ENCODE data around the gene LST1. TPM values are rescaled to one million over a fixed set of nuclear protein-coding genes. Genes with fewer than 3 reads are reported as not detected.

Gene LST1
- 7.4 and 9.5 TPM in 2 replicates for total RNA-seq
- 49.0 TPM for total RNA-seq (2013)
- polyA plus RNA-seq = 29.4 and 30.5 TPM in 2 replicates
- 23.5 and 24.6 TPM in 2 replicates for polyA minus RNA-seq

GRCh38 chr6:31586008-31586407 is at the start of gene LST1:
Gene LST1 (plus strand): TSS chr6:31586277. CDS start chr6:31587300, 1,023 bp downstream.
- Histone ChIP-seq H3K4me2 (replicated peaks; ENCODE audit: low read depth, low read length, poor library complexity, severe bottlenecking) (peak within 1 kb of the TSS; percentile 72), H4K20me1 (ENCODE audit: control insufficient read depth, insufficient read depth, low read length, poor library complexity, severe bottlenecking) (peaks cover 8% of the 10 kb centered on the region), H3K4me1 (ENCODE audit: control insufficient read depth in 2 of 2, insufficient read depth in 2 of 2, low read length in 2 of 2) (peaks cover 78 to 84% of the 10 kb centered on the region in 2 donors), H3K9ac (ENCODE audit: low read length) (peak within 1 kb of the TSS; percentile 59), H3K36me3 (replicated peaks in 1 of 2; ENCODE audit: control extremely low read depth in 1 of 2, control insufficient read depth in 1 of 2, extremely low read depth in 1 of 2, insufficient read depth in 2 of 2, low read length in 1 of 2) (peaks cover 0 to 9% of the 10 kb centered on the region in 2 experiments), H3K9me3 (ENCODE audit: control extremely low read depth in 1 of 3, control insufficient read depth in 2 of 3, insufficient read depth in 1 of 3, low read length in 2 of 3) (no peaks in the 10 kb centered on the region), H3K79me2 (ENCODE audit: control insufficient read depth, insufficient read depth, low read length) (peaks cover 71% of the 10 kb centered on the region), H2AFZ (ENCODE audit: insufficient read depth, low read depth, low read length, poor library complexity, severe bottlenecking) (peak within 1 kb of the TSS; percentile 14), H3K4me3 (ENCODE audit: control extremely low read depth in 1 of 5, extremely low read depth in 1 of 5, insufficient read depth in 1 of 5, low read depth in 2 of 5, low read length in 4 of 5) (peak within 1 kb of the TSS; percentile 3 to 86 (median 40)), H3K27me3 (replicated peaks in 1 of 4; ENCODE audit: control extremely low read depth in 1 of 4, control insufficient read depth in 3 of 4, insufficient read depth in 4 of 4, low read length in 3 of 4) (no peaks in the 10 kb centered on the region), H3K27ac (ENCODE audit: low read length in 2 of 2) (peak within 1 kb of the TSS; percentile 87 to 95)
- no peak for TF ChIP-seq EZH2 (IDR thresholded peaks at IDR 0.05; ENCODE audit: borderline replicate concordance, insufficient read depth, low read depth, low read length, poor library complexity, severe bottlenecking)
- TF ChIP-seq, protein P1, sequence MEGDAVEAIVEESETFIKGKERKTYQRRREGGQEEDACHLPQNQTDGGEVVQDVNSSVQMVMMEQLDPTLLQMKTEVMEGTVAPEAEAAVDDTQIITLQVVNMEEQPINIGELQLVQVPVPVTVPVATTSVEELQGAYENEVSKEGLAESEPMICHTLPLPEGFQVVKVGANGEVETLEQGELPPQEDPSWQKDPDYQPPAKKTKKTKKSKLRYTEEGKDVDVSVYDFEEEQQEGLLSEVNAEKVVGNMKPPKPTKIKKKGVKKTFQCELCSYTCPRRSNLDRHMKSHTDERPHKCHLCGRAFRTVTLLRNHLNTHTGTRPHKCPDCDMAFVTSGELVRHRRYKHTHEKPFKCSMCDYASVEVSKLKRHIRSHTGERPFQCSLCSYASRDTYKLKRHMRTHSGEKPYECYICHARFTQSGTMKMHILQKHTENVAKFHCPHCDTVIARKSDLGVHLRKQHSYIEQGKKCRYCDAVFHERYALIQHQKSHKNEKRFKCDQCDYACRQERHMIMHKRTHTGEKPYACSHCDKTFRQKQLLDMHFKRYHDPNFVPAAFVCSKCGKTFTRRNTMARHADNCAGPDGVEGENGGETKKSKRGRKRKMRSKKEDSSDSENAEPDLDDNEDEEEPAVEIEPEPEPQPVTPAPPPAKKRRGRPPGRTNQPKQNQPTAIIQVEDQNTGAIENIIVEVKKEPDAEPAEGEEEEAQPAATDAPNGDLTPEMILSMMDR (IDR thresholded peaks at IDR 0.05) = no peak
- Mint-ChIP-seq H3K27ac (peak within 1 kb of the TSS; percentile 97), H3K4me3 (peak within 1 kb of the TSS; percentile 82), H3K4me1 (peaks cover 81% of the 10 kb centered on the region), H3K27me3 (no peaks in the 10 kb centered on the region), H3K9me3 (ENCODE audit: insufficient read depth) (no peaks in the 10 kb centered on the region)
- DNase-seq = peak; percentile 42
- ChIA-PET CTCF (interaction anchor here (1.3 to 35.3 kb wide), 4 partner anchors 4 to 44 kb away, joined by 3 to 2241 read pairs (median 1108); partner anchors contain the start of genes ATP6V1G2, DDX39B, LST1 and LTA), POLR2A (interaction anchor here (0.6 to 42.6 kb wide), 4 partner anchors 1 to 1038 kb away, joined by 3 to 1450 read pairs (median 728); partner anchors contain the start of genes ATP6V1G2, LST1, LTA and LTB)
- no CpG with 5 or more reads among the region's 1 CpG for WGBS (ENCODE audit: insufficient coverage)
- intact Hi-C loops (cut with micrococcal nuclease) = no loop called here
- ATAC-seq (ENCODE audit: low read depth) = no peak

DNA sequence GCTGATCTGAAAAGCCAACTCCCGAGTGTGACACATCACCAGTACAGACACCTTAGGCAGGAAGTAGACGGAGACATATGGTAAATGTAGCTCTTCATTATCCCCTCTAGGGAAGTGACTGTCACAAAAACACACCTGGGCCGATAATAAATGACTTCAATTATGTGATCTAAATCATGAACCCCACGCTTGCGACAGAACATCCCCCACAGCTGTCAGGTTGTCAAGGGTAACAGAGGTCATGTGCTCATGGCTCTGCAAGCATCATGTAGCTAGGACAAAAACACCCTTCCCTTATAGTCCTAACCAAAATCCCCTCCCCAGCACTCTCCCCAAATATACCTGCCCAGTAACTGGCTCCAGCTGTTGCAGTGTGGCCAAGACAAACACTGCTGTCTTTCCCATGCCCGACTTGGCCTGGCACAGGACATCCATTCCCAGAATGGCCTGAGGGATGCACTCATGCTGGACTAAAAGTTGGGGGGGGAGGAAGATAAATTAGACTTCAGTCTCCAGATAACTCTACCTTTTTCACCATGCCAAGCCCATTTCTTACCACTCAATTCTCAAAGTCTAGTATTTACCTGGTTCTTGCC is 47.2 kb upstream of the LST1 start:
- H3K9me3 Mint-ChIP-seq (ENCODE audit: insufficient read depth) = no peaks in the 10 kb centered on the region
- ATAC-seq (ENCODE audit: low read depth) = no peak
- H3K27ac ChIP-seq (ENCODE audit: low read length in 2 of 2) = peak overlapping the region in 1 of 2 donors; percentile 46
- H3K27ac Mint-ChIP-seq = peak overlapping the region; percentile 20
- H2AFZ ChIP-seq (ENCODE audit: insufficient read depth, low read depth, low read length, poor library complexity, severe bottlenecking) = no peak overlapping the region
- H3K4me1 ChIP-seq (ENCODE audit: control insufficient read depth in 2 of 2, insufficient read depth in 2 of 2, low read length in 2 of 2) = peaks cover 30 to 36% of the 10 kb centered on the region in 2 donors
- peaks cover 64% of the 10 kb centered on the region for H4K20me1 ChIP-seq (ENCODE audit: control insufficient read depth, insufficient read depth, low read length, poor library complexity, severe bottlenecking)
- TF ChIP-seq, protein P1 (IDR thresholded peaks at IDR 0.05) = no peak
- TF ChIP-seq EZH2 (IDR thresholded peaks at IDR 0.05; ENCODE audit: borderline replicate concordance, insufficient read depth, low read depth, low read length, poor library complexity, severe bottlenecking) = no peak
- H3K9me3 ChIP-seq (ENCODE audit: control extremely low read depth in 1 of 3, control insufficient read depth in 2 of 3, insufficient read depth in 1 of 3, low read length in 2 of 3) = no peaks in the 10 kb centered on the region
- CTCF ChIA-PET = interaction anchor here (0.5 to 0.9 kb wide), 4 partner anchors 12 to 368 kb away, joined by 3 read pairs; no protein-coding TSS in a partner anchor
- H3K27me3 ChIP-seq (replicated peaks in 1 of 4; ENCODE audit: control extremely low read depth in 1 of 4, control insufficient read depth in 3 of 4, insufficient read depth in 4 of 4, low read length in 3 of 4) = no peaks in the 10 kb centered on the region
- no peaks in the 10 kb centered on the region for H3K27me3 Mint-ChIP-seq
- no peak overlapping the region for H3K9ac ChIP-seq (ENCODE audit: low read length)
- peak overlapping the region; percentile 37 for H3K4me2 ChIP-seq (replicated peaks; ENCODE audit: low read depth, low read length, poor library complexity, severe bottlenecking)
- DNase-seq = no peak
- 96% methylated on average over 3 of the region's 6 CpGs for WGBS (ENCODE audit: insufficient coverage)
- H3K4me3 Mint-ChIP-seq = peak overlapping the region; percentile 40
- H3K36me3 ChIP-seq (replicated peaks in 1 of 2; ENCODE audit: control extremely low read depth in 1 of 2, control insufficient read depth in 1 of 2, extremely low read depth in 1 of 2, insufficient read depth in 2 of 2, low read length in 1 of 2) = peaks cover 4 to 67% of the 10 kb centered on the region in 2 experiments
- POLR2A ChIA-PET = no interaction called here
- peaks cover 47% of the 10 kb centered on the region for H3K4me1 Mint-ChIP-seq
- no peak overlapping the region for H3K4me3 ChIP-seq (ENCODE audit: control extremely low read depth in 1 of 5, extremely low read depth in 1 of 5, insufficient read depth in 1 of 5, low read depth in 2 of 5, low read length in 4 of 5)
- peaks cover 57% of the 10 kb centered on the region for H3K79me2 ChIP-seq (ENCODE audit: control insufficient read depth, insufficient read depth, low read length)
- intact Hi-C loops (cut with micrococcal nuclease) = no loop called here

All from B cell (primary cell).